ENCODE results near the gene ALDH1A3.

ALDH1A3 gene

DNA sequence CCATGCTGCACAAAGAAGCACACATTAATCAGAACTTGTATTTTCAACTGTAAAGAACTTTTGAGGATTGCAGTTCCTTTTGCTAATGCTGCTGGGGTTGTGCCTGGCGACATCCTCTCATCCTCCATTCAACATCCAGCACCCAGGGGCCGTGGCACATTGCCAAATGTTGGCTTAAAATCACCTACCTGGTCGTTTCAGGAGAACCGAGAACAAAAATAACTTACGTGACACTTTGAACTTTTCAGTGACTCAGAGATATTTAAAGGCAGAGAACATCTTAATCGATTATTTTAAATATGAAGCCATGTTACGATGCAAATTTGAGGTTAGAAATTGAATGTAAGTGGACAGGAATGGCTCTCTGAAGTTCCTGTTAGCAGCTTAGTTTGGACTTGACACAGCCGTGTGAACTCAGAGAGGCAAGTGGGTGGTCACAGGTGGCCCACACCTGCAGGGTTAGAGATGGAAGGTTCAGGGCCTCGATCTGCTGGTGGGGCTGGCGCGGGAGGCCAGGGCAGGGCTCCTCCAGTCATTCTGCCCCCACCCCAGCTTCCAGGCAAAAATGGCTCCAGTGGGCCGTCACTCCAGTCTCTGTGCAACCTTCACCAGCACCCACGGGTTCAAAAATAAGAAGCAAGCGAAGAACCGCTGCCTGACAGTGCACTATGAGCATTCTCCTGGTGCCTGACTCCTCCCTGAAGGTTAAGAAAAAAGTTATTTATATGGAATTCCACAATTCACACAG, 51.7 kb downstream of the ALDH1A3 start (continued):
- no peak for TF ChIP-seq ZNF776 (tag by site-specific recombination; IDR thresholded peaks at IDR 0.05; ENCODE audit: borderline replicate concordance)
- TF ChIP-seq GLIS2 (tag by site-specific recombination; IDR thresholded peaks at IDR 0.05) = no peak
- TF ChIP-seq ZNF510 (tag by site-specific recombination; IDR thresholded peaks at IDR 0.05; ENCODE audit: insufficient replicate concordance) = no peak

DNA sequence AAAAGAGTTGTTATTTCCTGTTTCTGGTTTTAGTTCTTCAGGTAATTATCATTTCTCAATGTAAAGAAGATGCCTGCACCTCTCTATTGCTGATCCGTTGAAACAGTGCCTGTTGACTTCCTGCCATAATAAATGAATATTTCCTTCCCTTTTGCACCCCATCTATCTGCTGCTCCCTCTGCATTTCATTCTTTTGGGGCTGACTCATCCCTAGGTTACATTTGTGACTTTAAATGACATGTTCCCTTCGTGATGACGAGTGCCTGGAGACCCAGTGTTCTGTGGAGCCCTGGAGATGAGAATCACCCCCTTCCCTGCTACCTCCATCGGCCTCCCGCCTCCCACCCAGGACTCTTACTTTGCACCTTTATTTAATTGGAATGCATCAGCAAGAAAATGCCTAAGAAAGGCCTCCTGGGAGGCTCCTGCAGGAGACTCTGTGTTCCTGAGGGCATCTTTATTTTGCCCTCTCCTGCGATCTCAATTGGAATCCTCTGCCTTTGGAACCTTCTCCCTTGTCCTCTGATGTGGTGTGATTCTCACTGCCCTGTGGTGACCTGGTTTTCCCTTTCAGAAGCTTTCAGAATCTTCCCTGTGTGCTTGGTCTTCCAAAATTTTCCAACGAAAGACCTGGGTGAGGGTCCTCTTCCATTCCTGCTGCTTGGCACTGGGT, 53.2 kb downstream of the ALDH1A3 start:
- no peaks in the 10 kb centered on the region for H3K36me3 ChIP-seq (ENCODE audit: control insufficient read depth in 2 of 2, insufficient read depth in 1 of 2, low read length in 2 of 2)
- ChIA-PET POLR2A (no interaction called here), CTCF (interaction anchor here (0.9 kb wide), 1 partner anchor 76 kb away, joined by 3 read pairs; no protein-coding TSS in a partner anchor)
- TF ChIP-seq ZNF621 (tag by site-specific recombination; IDR thresholded peaks at IDR 0.05) = no peak
- no peak for TF ChIP-seq ZNF560 (tag by site-specific recombination; IDR thresholded peaks at IDR 0.05; ENCODE audit: borderline replicate concordance)
- TF ChIP-seq ZNF600 (tag by site-specific recombination; IDR thresholded peaks at IDR 0.05) = no peak
- TF ChIP-seq ZNF416 (tag by site-specific recombination; IDR thresholded peaks at IDR 0.05) = no peak
- no peak for TF ChIP-seq KLF16 (tag by site-specific recombination; IDR thresholded peaks at IDR 0.05)
- no peak for TF ChIP-seq ZNF23 (tag by site-specific recombination; IDR thresholded peaks at IDR 0.05; ENCODE audit: borderline replicate concordance)
- no peak for TF ChIP-seq ZNF624 (tag by site-specific recombination; IDR thresholded peaks at IDR 0.05)
- TF ChIP-seq SALL2 (tag by site-specific recombination; IDR thresholded peaks at IDR 0.05; ENCODE audit: borderline replicate concordance) = no peak
- TF ChIP-seq, protein P1, sequence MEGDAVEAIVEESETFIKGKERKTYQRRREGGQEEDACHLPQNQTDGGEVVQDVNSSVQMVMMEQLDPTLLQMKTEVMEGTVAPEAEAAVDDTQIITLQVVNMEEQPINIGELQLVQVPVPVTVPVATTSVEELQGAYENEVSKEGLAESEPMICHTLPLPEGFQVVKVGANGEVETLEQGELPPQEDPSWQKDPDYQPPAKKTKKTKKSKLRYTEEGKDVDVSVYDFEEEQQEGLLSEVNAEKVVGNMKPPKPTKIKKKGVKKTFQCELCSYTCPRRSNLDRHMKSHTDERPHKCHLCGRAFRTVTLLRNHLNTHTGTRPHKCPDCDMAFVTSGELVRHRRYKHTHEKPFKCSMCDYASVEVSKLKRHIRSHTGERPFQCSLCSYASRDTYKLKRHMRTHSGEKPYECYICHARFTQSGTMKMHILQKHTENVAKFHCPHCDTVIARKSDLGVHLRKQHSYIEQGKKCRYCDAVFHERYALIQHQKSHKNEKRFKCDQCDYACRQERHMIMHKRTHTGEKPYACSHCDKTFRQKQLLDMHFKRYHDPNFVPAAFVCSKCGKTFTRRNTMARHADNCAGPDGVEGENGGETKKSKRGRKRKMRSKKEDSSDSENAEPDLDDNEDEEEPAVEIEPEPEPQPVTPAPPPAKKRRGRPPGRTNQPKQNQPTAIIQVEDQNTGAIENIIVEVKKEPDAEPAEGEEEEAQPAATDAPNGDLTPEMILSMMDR (tag by site-specific recombination; IDR thresholded peaks at IDR 0.05) = no peak
- TF ChIP-seq, protein P2, sequence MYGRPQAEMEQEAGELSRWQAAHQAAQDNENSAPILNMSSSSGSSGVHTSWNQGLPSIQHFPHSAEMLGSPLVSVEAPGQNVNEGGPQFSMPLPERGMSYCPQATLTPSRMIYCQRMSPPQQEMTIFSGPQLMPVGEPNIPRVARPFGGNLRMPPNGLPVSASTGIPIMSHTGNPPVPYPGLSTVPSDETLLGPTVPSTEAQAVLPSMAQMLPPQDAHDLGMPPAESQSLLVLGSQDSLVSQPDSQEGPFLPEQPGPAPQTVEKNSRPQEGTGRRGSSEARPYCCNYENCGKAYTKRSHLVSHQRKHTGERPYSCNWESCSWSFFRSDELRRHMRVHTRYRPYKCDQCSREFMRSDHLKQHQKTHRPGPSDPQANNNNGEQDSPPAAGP (tag by site-specific recombination; IDR thresholded peaks at IDR 0.05) = no peak
- no peak for TF ChIP-seq KLF10 (tag by site-specific recombination; IDR thresholded peaks at IDR 0.05)
- no peak for TF ChIP-seq EGR2 (tag by site-specific recombination; IDR thresholded peaks at IDR 0.05; ENCODE audit: low read depth)
- TF ChIP-seq, protein P3, sequence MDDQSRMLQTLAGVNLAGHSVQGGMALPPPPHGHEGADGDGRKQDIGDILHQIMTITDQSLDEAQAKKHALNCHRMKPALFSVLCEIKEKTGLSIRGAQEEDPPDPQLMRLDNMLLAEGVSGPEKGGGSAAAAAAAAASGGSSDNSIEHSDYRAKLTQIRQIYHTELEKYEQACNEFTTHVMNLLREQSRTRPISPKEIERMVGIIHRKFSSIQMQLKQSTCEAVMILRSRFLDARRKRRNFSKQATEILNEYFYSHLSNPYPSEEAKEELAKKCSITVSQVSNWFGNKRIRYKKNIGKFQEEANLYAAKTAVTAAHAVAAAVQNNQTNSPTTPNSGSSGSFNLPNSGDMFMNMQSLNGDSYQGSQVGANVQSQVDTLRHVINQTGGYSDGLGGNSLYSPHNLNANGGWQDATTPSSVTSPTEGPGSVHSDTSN (CRISPR knock-in tag; IDR thresholded peaks at IDR 0.05) = no peak
- no peak for TF ChIP-seq SCRT2 (tag by site-specific recombination; IDR thresholded peaks at IDR 0.05)
- no peak for TF ChIP-seq ZNF239 (tag by site-specific recombination; IDR thresholded peaks at IDR 0.05)
- TF ChIP-seq ZNF133 (tag by site-specific recombination; IDR thresholded peaks at IDR 0.05) = no peak
- TF ChIP-seq, protein P4, sequence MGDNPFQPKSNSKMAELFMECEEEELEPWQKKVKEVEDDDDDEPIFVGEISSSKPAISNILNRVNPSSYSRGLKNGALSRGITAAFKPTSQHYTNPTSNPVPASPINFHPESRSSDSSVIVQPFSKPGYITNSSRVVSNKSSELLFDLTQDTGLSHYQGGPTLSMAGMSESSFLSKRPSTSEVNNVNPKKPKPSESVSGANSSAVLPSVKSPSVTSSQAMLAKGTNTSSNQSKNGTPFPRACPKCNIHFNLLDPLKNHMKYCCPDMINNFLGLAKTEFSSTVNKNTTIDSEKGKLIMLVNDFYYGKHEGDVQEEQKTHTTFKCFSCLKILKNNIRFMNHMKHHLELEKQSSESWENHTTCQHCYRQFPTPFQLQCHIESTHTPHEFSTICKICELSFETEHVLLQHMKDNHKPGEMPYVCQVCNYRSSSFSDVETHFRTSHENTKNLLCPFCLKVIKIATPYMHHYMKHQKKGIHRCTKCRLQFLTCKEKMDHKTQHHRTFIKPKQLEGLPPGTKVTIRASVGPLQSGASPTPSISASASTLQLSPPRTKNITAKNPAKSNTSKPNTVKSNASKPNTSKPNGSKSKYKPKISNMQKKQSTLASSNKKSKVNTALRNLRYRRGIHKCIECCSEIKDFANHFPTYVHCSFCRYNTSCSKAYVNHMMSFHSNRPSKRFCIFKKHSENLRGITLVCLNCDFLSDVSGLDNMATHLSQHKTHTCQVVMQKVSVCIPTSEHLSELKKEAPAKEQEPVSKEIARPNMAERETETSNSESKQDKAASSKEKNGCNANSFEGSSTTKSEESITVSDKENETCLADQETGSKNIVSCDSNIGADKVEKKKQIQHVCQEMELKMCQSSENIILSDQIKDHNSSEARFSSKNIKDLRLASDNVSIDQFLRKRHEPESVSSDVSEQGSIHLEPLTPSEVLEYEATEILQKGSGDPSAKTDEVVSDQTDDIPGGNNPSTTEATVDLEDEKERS (tag by site-specific recombination; IDR thresholded peaks at IDR 0.05) = no peak
- no peaks in the 10 kb centered on the region for H3K4me1 ChIP-seq (ENCODE audit: control insufficient read depth, insufficient read depth, low read length)
- no peak overlapping the region for H3K27ac ChIP-seq (ENCODE audit: extremely low read depth, low read depth, low read length)
- H3K4me3 ChIP-seq (ENCODE audit: low read depth, low read length) = no peak overlapping the region
- H3K9me3 ChIP-seq (ENCODE audit: control insufficient read depth, insufficient read depth, low read depth, low read length) = no peaks in the 10 kb centered on the region
